ENCODE data around the gene XPR1. TPM values are rescaled to one million over a fixed set of nuclear protein-coding genes. Genes with fewer than 3 reads are reported as not detected.

Gene XPR1
- total RNA-seq, 3 donors from 2014 or later (not counting 1 experiment from before 2014, with no cell fraction given), result 14.8 to 18.2 (median 16.7) TPM

DNA sequence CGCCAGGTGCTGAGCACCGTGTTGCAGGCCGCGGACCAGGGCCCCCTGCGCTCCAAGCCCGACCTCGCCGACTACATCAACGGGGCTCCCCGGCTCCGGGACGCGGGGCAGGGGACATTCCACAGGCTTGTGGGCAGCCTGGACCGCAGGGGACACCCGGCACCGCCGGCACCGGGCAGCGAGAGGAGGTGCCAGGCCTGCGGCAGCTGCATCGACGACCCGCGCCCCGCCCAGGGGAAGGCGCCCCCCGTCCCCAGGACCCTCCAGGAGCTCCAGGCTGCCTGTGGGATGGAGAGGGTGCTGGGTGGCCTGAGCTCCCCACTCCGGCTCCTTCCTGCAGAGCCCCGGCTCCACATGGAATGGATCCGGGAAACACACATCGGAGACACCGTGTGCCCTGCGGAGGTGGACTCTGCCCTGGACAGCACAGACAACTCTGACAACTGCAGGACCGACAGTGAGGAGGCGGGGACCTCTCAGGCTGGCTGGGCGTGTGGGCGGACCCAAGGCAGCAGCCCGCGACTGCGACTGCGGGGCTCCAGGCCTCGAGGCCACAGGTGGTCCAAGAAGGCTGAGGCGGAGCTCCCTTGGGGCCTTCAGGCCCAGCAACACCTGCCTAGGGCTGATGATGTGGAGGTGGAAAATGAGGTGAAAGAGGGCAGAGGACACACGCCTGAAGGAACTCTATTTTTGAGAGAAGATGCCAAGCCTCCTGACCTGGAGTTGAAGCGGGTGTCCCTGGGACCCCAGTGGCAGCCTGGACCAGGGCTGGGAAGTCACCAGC lies 303.7 kb downstream of the XPR1 start:
- ATAC-seq (no peak), DNase-seq (no peak)
- peaks cover 10 to 19% of the 10 kb centered on the region in 2 donors for H3K4me1 Mint-ChIP-seq
- H3K27me3 Mint-ChIP-seq (ENCODE audit: low read depth in 2 of 2), result no peaks in the 10 kb centered on the region
- Histone ChIP-seq H3K36me3 (ENCODE audit: control insufficient read depth, insufficient read depth, low read length) (no peaks in the 10 kb centered on the region), H3K4me3 (ENCODE audit: low read length) (no peak overlapping the region), H3K27ac (ENCODE audit: low read length) (no peak overlapping the region), H3K9me3 (ENCODE audit: control insufficient read depth, insufficient read depth, low read length) (no peaks in the 10 kb centered on the region), H3K4me1 (ENCODE audit: control insufficient read depth, insufficient read depth, low read length) (peaks cover 19% of the 10 kb centered on the region), H3K27me3 (ENCODE audit: control insufficient read depth, insufficient read depth, low read length) (no peaks in the 10 kb centered on the region)
- no peaks in the 10 kb centered on the region for H3K9me3 Mint-ChIP-seq
- intact Hi-C loops (cut with micrococcal nuclease), result no loop called here
- H3K4me3 Mint-ChIP-seq, result no peak overlapping the region
- no peaks in the 10 kb centered on the region for H3K36me3 Mint-ChIP-seq
- no peak for TF ChIP-seq CTCF (IDR thresholded peaks at IDR 0.05)
- WGBS (ENCODE audit: insufficient coverage), result 85% methylated on average over 45 of the region's 45 CpGs
- H3K27ac Mint-ChIP-seq, result no peak overlapping the region

DNA sequence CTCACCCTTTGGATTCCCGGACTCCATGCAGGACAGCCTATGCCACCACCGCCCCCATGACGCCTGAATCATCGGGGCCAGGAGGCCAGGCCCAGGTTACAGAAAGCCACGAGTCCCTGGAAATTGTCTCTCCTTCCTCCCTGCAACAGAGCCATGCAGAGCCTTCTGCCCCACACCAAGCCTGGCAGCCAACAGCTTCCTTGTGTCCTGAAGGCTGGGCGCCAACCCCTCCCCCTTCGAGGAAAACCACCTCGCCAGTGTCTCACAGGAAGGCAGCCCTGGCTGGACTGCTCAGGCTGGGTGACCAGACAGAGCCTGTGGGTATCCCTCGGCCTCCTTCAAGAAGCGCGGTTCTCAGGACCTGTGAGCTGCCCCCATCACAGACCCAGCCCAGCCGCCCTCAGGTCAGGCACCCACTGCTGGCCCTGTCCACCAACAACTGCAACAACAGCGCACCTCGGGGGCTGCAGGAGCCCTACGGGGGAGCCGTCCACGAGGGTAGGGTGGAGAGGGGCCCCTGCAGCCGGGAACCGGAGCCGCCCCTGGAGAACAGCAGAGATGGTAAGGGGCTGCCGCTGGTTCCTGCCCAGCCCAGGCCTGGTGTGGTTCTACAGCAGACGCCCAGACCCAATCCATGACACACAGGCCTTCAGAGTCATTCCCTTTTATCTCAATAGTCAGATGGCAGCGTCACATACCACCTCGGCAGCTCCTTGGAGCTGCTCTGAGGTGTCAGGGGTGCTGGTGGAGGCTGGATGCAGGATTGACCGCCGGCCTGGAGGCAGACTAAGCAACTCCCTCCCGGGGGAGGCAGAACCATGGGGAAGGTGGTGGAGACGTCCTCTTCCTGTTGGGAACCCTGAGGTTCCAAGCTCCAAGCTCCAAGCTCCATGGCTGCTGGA lies 304.5 kb downstream of the XPR1 start:
- Mint-ChIP-seq H3K36me3 (no peaks in the 10 kb centered on the region), H3K27me3 (ENCODE audit: low read depth in 2 of 2) (no peaks in the 10 kb centered on the region), H3K4me1 (peaks cover 10 to 19% of the 10 kb centered on the region in 2 donors), H3K9me3 (no peaks in the 10 kb centered on the region), H3K4me3 (no peak overlapping the region), H3K27ac (no peak overlapping the region)
- Histone ChIP-seq H3K4me3 (ENCODE audit: low read length) (no peak overlapping the region), H3K9me3 (ENCODE audit: control insufficient read depth, insufficient read depth, low read length) (no peaks in the 10 kb centered on the region), H3K27ac (ENCODE audit: low read length) (no peak overlapping the region), H3K4me1 (ENCODE audit: control insufficient read depth, insufficient read depth, low read length) (peaks cover 19% of the 10 kb centered on the region), H3K36me3 (ENCODE audit: control insufficient read depth, insufficient read depth, low read length) (no peaks in the 10 kb centered on the region), H3K27me3 (ENCODE audit: control insufficient read depth, insufficient read depth, low read length) (no peaks in the 10 kb centered on the region)
- 89% methylated on average over 28 of the region's 28 CpGs for WGBS (ENCODE audit: insufficient coverage)
- intact Hi-C loops (cut with micrococcal nuclease), result no loop called here
- ATAC-seq (no peak), DNase-seq (no peak)
- TF ChIP-seq CTCF (IDR thresholded peaks at IDR 0.05), result no peak

GRCh38 chr1:180937012-180937372 lies 305.2 kb downstream of the XPR1 start:
- Mint-ChIP-seq H3K27me3 (ENCODE audit: low read depth in 2 of 2) (no peaks in the 10 kb centered on the region), H3K36me3 (no peaks in the 10 kb centered on the region), H3K9me3 (no peaks in the 10 kb centered on the region), H3K27ac (no peak overlapping the region), H3K4me3 (no peak overlapping the region), H3K4me1 (peaks cover 10 to 19% of the 10 kb centered on the region in 2 donors)
- no peaks in the 10 kb centered on the region for H3K36me3 ChIP-seq (ENCODE audit: control insufficient read depth, insufficient read depth, low read length)
- no peaks in the 10 kb centered on the region for H3K27me3 ChIP-seq (ENCODE audit: control insufficient read depth, insufficient read depth, low read length)
- ATAC-seq (no peak), DNase-seq (no peak)
- no peaks in the 10 kb centered on the region for H3K9me3 ChIP-seq (ENCODE audit: control insufficient read depth, insufficient read depth, low read length)
- H3K4me3 ChIP-seq (ENCODE audit: low read length), result no peak overlapping the region
- peaks cover 19% of the 10 kb centered on the region for H3K4me1 ChIP-seq (ENCODE audit: control insufficient read depth, insufficient read depth, low read length)
- WGBS (ENCODE audit: insufficient coverage), result 38% methylated on average over 1 of the region's 1 CpG
- TF ChIP-seq CTCF (IDR thresholded peaks at IDR 0.05), result no peak
- no peak overlapping the region for H3K27ac ChIP-seq (ENCODE audit: low read length)
- intact Hi-C loops (cut with micrococcal nuclease), result no loop called here

Data from natural killer cell (primary cell).